Lower leg skin (tissue), 4 donors: ENCODE results near the gene TMA7. TPM values are rescaled to one million over a fixed set of nuclear protein-coding genes. Genes with fewer than 3 reads are reported as not detected.

Experiments
- DNase-seq, 2 donors: peaks; one replicate each; pipeline ENCODE4 v3.0.0-alpha.2; 2019; ENCODE audit warnings: low spot score in 2 of 2
- H3K4me3 ChIP-seq: fragments of 200-600 bp; sonication (generic); 2 replicates; pipeline ENCODE4 v1.5.1; 2017; ENCODE audit warnings: mild to moderate bottlenecking, low read depth; ENCODE audit not compliant: poor library complexity, severe bottlenecking
- POLR2A ChIP-seq, 2 donors: fragments of 450-650 bp; IDR thresholded peaks; one replicate each; pipeline ENCODE4 v1.6.1; 2016 to 2017; ENCODE audit warnings: antibody characterized with exemption in 2 of 2, mild to moderate bottlenecking in 1 of 2, moderate library complexity in 1 of 2
- WGBS, 2 donors: methylation state at CpG; one replicate each; pipeline ENCODE4 v1.1.5; 2018; 5-methylcytosine and 5-hydroxymethylcytosine counted together
- intact Hi-C: fragments of 100-400 bp; cut with DNase I; formaldehyde crosslinking; loops from one replicate; pipeline ENCODE4 v1.15.0; 2023; ENCODE audit warnings: low total_unique reads
- total RNA-seq, 4 donors: library from RNA; depleted of rRNA; stranded (reverse); fragments of >200 nt; gene quantifications; one replicate each; pipeline ENCODE4 v1.1.0, GENCODE V29; 2016
- TF ChIP-seq, protein P1 (sequence below), 3 donors: fragments of 450-650 bp; IDR thresholded peaks; one replicate each; pipeline ENCODE4 v1.5.1; 2016; ENCODE audit warnings: antibody characterized with exemption in 3 of 3, mild to moderate bottlenecking in 3 of 3, moderate library complexity in 2 of 3

The TMA7 gene
- total RNA-seq, 4 donors from 2014 or later = 173 to 271 (median 250) TPM

DNA sequence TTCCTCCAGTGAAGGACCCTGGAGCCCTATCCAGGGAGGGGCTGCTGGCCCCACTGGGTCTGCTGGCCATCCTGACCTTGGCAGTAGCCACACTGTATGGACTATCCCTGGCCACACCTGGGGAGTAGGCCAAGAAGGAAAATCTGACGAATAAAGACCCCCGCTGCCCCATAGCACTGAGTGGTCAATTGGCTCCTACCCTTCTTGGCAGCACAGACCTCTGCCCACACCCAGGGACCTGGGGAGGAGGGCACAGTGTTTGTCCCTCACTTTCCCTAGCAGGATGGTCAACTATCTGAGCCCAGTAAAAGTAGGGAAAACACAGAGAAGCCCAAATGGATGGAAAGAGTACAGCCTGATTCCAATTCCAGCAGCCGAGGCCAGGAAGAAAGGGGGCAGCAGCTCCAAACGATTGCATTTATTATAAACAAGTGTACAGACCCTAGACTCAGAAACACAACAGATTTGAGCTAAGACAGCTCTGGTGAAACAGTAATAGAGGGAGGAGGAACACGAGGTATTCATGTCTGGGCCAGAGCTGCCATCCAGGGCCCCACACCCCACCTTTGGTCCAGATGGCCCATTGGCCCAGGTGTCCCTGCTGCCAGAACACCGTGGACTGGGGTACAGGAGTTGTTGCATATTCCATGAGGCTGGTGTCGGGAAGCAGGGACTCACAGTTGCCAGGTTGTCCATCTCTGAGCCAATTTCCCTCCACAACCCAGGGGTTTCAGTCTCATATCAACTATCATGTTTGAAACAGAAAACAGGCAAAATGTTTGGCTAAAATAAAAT lies 27.6 kb downstream of the TMA7 start:
- H3K4me3 ChIP-seq = no peak overlapping the region
- DNase-seq = no peak
- TF ChIP-seq, protein P1, sequence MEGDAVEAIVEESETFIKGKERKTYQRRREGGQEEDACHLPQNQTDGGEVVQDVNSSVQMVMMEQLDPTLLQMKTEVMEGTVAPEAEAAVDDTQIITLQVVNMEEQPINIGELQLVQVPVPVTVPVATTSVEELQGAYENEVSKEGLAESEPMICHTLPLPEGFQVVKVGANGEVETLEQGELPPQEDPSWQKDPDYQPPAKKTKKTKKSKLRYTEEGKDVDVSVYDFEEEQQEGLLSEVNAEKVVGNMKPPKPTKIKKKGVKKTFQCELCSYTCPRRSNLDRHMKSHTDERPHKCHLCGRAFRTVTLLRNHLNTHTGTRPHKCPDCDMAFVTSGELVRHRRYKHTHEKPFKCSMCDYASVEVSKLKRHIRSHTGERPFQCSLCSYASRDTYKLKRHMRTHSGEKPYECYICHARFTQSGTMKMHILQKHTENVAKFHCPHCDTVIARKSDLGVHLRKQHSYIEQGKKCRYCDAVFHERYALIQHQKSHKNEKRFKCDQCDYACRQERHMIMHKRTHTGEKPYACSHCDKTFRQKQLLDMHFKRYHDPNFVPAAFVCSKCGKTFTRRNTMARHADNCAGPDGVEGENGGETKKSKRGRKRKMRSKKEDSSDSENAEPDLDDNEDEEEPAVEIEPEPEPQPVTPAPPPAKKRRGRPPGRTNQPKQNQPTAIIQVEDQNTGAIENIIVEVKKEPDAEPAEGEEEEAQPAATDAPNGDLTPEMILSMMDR (IDR thresholded peaks at IDR 0.05) = no peak
- TF ChIP-seq POLR2A (IDR thresholded peaks at IDR 0.05) = no peak
- intact Hi-C loops = loop anchor here (10.0 kb wide), 1 partner anchor 77 kb away; no protein-coding TSS in a partner anchor
- WGBS, 2 donors = 49 to 51% methylated on average over 7 of the region's 7 CpGs

DNA sequence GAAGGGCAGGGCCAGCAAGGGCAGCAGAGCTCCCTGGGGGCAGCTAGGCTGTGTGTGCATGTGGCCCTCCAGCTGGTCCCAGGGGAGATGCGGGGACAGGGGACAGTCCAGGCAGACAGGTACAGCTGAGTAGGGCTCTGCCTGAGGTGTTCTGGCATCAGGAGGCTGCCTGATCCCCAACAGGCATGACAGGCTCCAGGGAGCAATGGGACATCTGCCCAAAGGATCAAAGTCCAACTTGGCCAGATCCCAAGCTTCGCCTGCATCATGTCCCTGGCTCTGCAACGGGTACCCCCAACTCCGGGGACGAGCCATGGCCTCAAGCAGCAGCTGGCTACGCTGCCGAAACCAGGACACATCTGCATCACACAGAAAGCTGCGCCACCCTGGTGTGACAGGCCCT lies 28.3 kb downstream of the TMA7 start:
- WGBS, 2 donors = 45 to 55% methylated on average over 7 to 8 of the region's 8 CpGs
- no peak for TF ChIP-seq POLR2A (IDR thresholded peaks at IDR 0.05)
- TF ChIP-seq, protein P1 (IDR thresholded peaks at IDR 0.05) = no peak
- no peak for DNase-seq
- intact Hi-C loops = loop anchor here (10.0 kb wide), 1 partner anchor 76 kb away; no protein-coding TSS in a partner anchor
- H3K4me3 ChIP-seq = no peak overlapping the region

DNA sequence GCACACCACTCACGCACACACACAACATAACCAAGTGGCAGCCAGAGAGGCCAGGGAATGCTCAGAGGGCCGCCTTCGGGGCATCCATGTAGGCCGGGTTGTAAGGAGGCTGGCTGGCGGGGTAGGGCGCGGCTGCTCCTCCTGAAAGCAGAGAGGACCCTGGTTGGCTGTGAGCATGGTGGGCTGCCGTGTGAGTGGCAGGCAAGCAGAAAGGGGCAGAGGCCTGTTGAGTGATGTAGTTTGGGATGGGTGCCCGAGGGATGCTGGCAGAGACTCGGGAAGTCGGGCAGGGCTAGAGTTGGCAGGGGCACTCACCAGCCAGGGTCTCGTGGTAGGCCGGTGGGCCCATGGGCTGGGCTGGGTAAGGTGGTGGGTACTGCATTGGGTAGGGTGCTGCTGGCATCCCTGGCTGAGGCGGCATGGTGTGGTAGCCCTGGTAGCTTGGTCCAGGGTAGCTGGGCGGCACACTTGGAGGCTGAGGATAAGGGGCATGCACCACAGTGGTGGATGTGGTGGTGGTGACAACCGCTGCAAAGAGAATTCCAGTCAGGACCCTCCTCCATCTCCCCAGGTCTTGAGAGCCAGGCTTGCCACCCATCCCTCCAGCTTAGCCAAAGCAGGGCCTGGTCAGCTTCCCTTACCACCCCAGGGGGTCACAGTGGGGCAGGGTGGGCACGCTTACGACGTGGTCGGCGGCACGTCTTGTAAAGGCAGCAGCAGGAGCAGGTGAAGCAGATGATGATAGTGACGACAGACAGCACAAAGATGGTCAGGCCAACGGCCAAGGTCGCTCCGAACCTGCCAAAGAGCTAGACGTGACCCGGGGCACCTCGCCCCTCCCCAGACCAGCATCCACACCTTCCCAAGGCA lies 29.2 kb downstream of the TMA7 start:
- no peak for TF ChIP-seq POLR2A (IDR thresholded peaks at IDR 0.05)
- TF ChIP-seq, protein P1 (IDR thresholded peaks at IDR 0.05) = no peak
- WGBS, 2 donors = 70 to 73% methylated on average over 28 to 29 of the region's 29 CpGs
- intact Hi-C loops = loop anchor here (10.0 kb wide), 1 partner anchor 76 kb away; no protein-coding TSS in a partner anchor
- no peak for DNase-seq
- no peak overlapping the region for H3K4me3 ChIP-seq

DNA sequence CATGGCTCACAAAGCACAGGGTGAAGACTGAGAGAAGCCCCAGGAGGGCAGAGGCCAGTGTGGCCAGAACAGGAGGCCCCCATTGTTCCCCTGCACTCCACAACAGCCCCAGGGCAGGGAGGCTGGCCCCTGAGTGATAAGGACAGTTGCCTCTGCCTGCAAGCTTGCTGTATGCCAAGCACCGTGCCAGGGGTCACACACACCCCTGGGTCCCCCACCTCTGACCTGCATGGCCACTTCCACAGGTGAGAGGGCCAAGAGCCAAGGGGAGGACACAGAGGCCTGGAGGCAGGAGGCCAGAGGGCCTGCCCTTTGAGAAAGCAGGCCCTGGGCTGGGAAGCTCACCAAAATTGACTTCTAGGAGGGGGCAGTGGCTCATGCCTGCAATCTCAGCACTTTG lies 30.2 kb downstream of the TMA7 start:
- H3K4me3 ChIP-seq = no peak overlapping the region
- 33 to 43% methylated on average over 1 of the region's 1 CpG for WGBS, 2 donors
- DNase-seq = no peak
- intact Hi-C loops = no loop called here
- TF ChIP-seq POLR2A (IDR thresholded peaks at IDR 0.05) = no peak
- TF ChIP-seq, protein P1 (IDR thresholded peaks at IDR 0.05) = no peak

DNA sequence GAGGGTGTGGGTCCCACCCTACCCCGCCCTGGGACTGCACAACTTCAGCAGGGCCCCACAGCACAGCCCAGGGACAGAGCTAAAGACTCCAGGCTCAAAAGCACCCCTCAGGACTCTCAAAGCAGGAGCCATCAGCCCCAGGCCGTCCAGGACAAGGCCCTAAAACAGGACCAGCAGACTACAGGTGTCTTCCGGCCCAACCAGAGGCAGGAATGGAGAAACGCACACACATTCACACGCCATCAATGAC lies 32.5 kb downstream of the TMA7 start:
- WGBS, 2 donors = 0% methylated on average over 5 of the region's 5 CpGs
- intact Hi-C loops = no loop called here
- TF ChIP-seq, protein P1 (IDR thresholded peaks at IDR 0.05) = no peak
- TF ChIP-seq POLR2A (IDR thresholded peaks at IDR 0.05) = no peak
- no peak for DNase-seq
- peak overlapping the region; percentile 52 for H3K4me3 ChIP-seq
